ENCODE data around the gene GPR137B.

GPR137B gene

GRCh38 chr1:236239092-236239585, 96.8 kb downstream of the GPR137B start:
- no peak for TF ChIP-seq CTCF (IDR thresholded peaks at IDR 0.05)

GRCh38 chr1:236240675-236241074, 98.3 kb downstream of the GPR137B start:
- TF ChIP-seq CTCF (IDR thresholded peaks at IDR 0.05) = no peak

GRCh38 chr1:236242568-236242967, 100.2 kb downstream of the GPR137B start:
- no peak for TF ChIP-seq CTCF (IDR thresholded peaks at IDR 0.05)

GRCh38 chr1:236247286-236247685, 104.9 kb downstream of the GPR137B start:
- no peak for TF ChIP-seq CTCF (IDR thresholded peaks at IDR 0.05)

- TF ChIP-seq CTCF (IDR thresholded peaks at IDR 0.05) = no peak
These were observed 109.2 kb downstream of the GPR137B start for GRCh38 chr1:236251587-236251986.

- TF ChIP-seq CTCF (IDR thresholded peaks at IDR 0.05) = no peak
These were observed 110.8 kb downstream of the GPR137B start for GRCh38 chr1:236253119-236253518.

GRCh38 chr1:236253918-236254637, 111.7 kb downstream of the GPR137B start:
- no peak for TF ChIP-seq CTCF (IDR thresholded peaks at IDR 0.05)

Data from LNCAP (cell line).